K562 (cell line): ENCODE measurements around the gene MCL1. TPM values are rescaled to one million over a fixed set of nuclear protein-coding genes. Genes with fewer than 3 reads are reported as not detected.

Experiments
- BRD4 ChIP-seq: fragments of 200-600 bp; sonication (generic); IDR thresholded peaks from 2 replicates; pipeline ENCODE4 v1.6.1; 2017; ENCODE audit warnings: inconsistent platforms
- FOSL1 ChIP-seq: fragments of 200-800 bp; sonication (Bioruptor generic); conservative IDR thresholded peaks from 2 replicates; pipeline ENCODE4 v1.6.1; 2016; ENCODE audit warnings: missing genetic modification characterization, missing compliant biosample characterization
- ILK ChIP-seq: fragments of 450-650 bp; IDR thresholded peaks from 2 replicates; pipeline ENCODE4 v1.6.1; 2016; ENCODE audit warnings: missing genetic modification characterization, low read depth, mild to moderate bottlenecking, missing compliant biosample characterization, moderate library complexity, borderline replicate concordance
- MBD2 ChIP-seq: sonication (generic); IDR thresholded peaks from 2 replicates; pipeline ENCODE4 v1.6.1; 2016; ENCODE audit warnings: low read depth, borderline replicate concordance
- MEF2A ChIP-seq: IDR thresholded peaks from 2 replicates; pipeline ENCODE4 v1.6.1; 2011; ENCODE audit warnings: low read depth, mild to moderate bottlenecking, low read length, moderate library complexity; ENCODE audit not compliant: control insufficient read depth
- NELFE ChIP-seq: IDR thresholded peaks from 2 replicates; pipeline ENCODE4 v1.6.1; 2011; ENCODE audit warnings: mild to moderate bottlenecking; ENCODE audit not compliant: insufficient read depth, insufficient read length
- PTBP1 ChIP-seq: fragments of 200-400 bp; formaldehyde crosslinking; IDR thresholded peaks from 2 replicates; pipeline ENCODE4 v1.6.1; 2017; ENCODE audit warnings: low read depth, low read length
- SIN3A ChIP-seq, 2 experiments: fragments of 150-350 bp in 1 of 2; IDR thresholded peaks; 2 replicates each; pipeline ENCODE4 v1.6.1; 2011 to 2016; ENCODE audit warnings: borderline replicate concordance in 2 of 2, low read depth in 2 of 2, low read length in 2 of 2, mild to moderate bottlenecking in 2 of 2, moderate library complexity in 2 of 2; ENCODE audit not compliant: control insufficient read depth in 1 of 2
- SMAD3 ChIP-seq: fragments of 450-650 bp; formaldehyde crosslinking; conservative IDR thresholded peaks from 2 replicates; pipeline ENCODE4 v1.4.0; 2020; ENCODE audit warnings: mild to moderate bottlenecking
- SOX6 ChIP-seq: fragments of 450-650 bp; IDR thresholded peaks from 2 replicates; pipeline ENCODE4 v1.6.1; 2014; ENCODE audit warnings: mild to moderate bottlenecking
- SPI1 ChIP-seq: IDR thresholded peaks from 2 replicates; pipeline ENCODE4 v1.6.1; 2011; ENCODE audit warnings: low read depth, low read length, control low read depth, borderline replicate concordance
- STAG1 ChIP-seq: sonication (generic); formaldehyde crosslinking; IDR thresholded peaks from 2 replicates; pipeline ENCODE4 v1.5.0; 2020; ENCODE audit warnings: missing genetic modification reagents, borderline replicate concordance
- ZNF583 ChIP-seq: fragments of 250-450 bp; sonication (Bioruptor Pico); IDR thresholded peaks from 2 replicates; pipeline ENCODE4 v1.4.0; 2020
- ZNF589 ChIP-seq: fragments of 200-800 bp; sonication (Bioruptor generic); IDR thresholded peaks from 2 replicates; pipeline ENCODE4 v1.6.1; 2016; ENCODE audit warnings: low read depth, missing genetic modification characterization, missing compliant biosample characterization
- ZSCAN29 ChIP-seq: fragments of 450-650 bp; IDR thresholded peaks from 2 replicates; pipeline ENCODE4 v1.6.1; 2017
- polyA plus RNA-seq, 8 experiments: library from polyadenylated mRNA; depleted of rRNA in 4 of 8; stranded (reverse) in 5 of 8; unstranded in 3 of 8; fragments of >200 nt; fragmentation: Nextera tagmentation in 2 of 8; fragmentation: Illumina TruSeq in 1 of 8; extraction: Ambion mirVana in 2 of 8; extraction: Trizol in 1 of 8; gene quantifications; 2 replicates each; pipeline versions ENCODE4 v1.2.1 to v1.2.3, GENCODE V29; 2011 to 2014; ENCODE audit warnings: inconsistent platforms in 1 of 8, missing spikeins in 1 of 8
- total RNA-seq, 7 experiments: library from RNA; depleted of rRNA in 6 of 7; stranded (reverse); fragments of >200 nt in 6 of 7; fragmentation: Illumina TruSeq in 2 of 7; extraction: Trizol in 2 of 7; gene quantifications; 2 replicates each; pipeline versions ENCODE4 v1.2.1 to v1.2.3, GENCODE V29; 2011 to 2021; ENCODE audit warnings: low replicate concordance in 1 of 7
- TF ChIP-seq, protein P1 (sequence below): fragments of 150-350 bp; IDR thresholded peaks from 2 replicates; pipeline ENCODE4 v1.6.1; 2014; ENCODE audit warnings: low read depth, mild to moderate bottlenecking, low read length, borderline replicate concordance
- TF ChIP-seq, protein P2 (sequence below): fragments of 450-650 bp; IDR thresholded peaks from 2 replicates; pipeline ENCODE4 v1.6.1; 2016; ENCODE audit warnings: low read depth

MCL1 gene
- total and polyA plus RNA-seq, 9 of the 15 experiments (the other 6 are each of a cell fraction or from before 2014, with no cell fraction given) = 27.1 to 224 (median 138) TPM

DNA sequence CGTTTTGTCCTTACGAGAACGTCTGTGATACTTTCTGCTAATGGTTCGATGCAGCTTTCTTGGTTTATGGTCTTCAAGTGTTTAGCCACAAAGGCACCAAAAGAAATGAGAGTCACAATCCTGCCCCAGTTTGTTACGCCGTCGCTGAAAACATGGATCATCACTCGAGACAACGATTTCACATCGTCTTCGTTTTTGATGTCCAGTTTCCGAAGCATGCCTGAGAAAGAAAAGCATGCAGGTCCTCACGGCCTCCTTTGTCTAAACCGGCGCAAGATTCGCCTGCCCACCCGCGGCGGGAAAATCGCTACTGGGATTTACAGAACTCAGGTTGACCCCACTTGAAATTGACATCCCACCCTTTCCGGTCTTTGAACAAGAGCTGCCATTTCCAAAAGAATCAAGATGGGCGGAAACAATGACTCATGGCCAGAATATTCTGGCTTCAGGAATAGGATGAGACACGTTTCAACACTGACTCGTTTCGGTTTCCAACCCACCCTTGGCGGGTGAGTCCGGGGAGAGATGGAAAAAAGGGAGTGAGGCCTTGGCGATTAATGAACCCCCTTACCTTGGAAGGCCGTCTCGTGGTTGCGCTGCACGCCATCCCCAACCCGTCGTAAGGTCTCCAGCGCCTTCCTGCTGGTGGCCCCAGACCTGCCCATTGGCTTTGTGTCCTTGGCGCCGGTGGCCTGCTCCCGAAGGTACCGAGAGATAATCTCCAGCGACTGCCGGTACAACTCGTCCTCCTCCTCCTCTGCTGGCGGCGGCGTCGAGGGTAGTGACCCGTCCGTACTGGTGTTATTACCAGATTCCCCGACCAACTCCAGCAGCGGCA lies 919 bp downstream of the MCL1 start (continued):
- TF ChIP-seq NELFE (no peak), SPI1 (no peak), ZNF583 (no peak), ILK (no peak), BRD4 (peak; percentile 93), MBD2 (no peak), STAG1 (CRISPR knock-in tag) (no peak), SMAD3 (no peak), ZNF589 (CRISPR knock-in tag) (no peak), SOX6 (no peak), FOSL1 (tag) (peak; percentile 48), MEF2A (no peak), PTBP1 (no peak), SIN3A (IDR thresholded peaks at IDR 0.05; ENCODE audit: borderline replicate concordance in 2 of 2, control insufficient read depth in 1 of 2, low read depth in 2 of 2, low read length in 2 of 2) (peak in 1 of 2 experiments; percentile 11; a peak in 2 of 4 replicates), ZSCAN29 (0 out of 2 replicates have a peak, but pooled peaks have one; percentile 39)
- TF ChIP-seq, protein P1, sequence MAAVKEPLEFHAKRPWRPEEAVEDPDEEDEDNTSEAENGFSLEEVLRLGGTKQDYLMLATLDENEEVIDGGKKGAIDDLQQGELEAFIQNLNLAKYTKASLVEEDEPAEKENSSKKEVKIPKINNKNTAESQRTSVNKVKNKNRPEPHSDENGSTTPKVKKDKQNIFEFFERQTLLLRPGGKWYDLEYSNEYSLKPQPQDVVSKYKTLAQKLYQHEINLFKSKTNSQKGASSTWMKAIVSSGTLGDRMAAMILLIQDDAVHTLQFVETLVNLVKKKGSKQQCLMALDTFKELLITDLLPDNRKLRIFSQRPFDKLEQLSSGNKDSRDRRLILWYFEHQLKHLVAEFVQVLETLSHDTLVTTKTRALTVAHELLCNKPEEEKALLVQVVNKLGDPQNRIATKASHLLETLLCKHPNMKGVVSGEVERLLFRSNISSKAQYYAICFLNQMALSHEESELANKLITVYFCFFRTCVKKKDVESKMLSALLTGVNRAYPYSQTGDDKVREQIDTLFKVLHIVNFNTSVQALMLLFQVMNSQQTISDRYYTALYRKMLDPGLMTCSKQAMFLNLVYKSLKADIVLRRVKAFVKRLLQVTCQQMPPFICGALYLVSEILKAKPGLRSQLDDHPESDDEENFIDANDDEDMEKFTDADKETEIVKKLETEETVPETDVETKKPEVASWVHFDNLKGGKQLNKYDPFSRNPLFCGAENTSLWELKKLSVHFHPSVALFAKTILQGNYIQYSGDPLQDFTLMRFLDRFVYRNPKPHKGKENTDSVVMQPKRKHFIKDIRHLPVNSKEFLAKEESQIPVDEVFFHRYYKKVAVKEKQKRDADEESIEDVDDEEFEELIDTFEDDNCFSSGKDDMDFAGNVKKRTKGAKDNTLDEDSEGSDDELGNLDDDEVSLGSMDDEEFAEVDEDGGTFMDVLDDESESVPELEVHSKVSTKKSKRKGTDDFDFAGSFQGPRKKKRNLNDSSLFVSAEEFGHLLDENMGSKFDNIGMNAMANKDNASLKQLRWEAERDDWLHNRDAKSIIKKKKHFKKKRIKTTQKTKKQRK = no peak
- TF ChIP-seq, protein P2, sequence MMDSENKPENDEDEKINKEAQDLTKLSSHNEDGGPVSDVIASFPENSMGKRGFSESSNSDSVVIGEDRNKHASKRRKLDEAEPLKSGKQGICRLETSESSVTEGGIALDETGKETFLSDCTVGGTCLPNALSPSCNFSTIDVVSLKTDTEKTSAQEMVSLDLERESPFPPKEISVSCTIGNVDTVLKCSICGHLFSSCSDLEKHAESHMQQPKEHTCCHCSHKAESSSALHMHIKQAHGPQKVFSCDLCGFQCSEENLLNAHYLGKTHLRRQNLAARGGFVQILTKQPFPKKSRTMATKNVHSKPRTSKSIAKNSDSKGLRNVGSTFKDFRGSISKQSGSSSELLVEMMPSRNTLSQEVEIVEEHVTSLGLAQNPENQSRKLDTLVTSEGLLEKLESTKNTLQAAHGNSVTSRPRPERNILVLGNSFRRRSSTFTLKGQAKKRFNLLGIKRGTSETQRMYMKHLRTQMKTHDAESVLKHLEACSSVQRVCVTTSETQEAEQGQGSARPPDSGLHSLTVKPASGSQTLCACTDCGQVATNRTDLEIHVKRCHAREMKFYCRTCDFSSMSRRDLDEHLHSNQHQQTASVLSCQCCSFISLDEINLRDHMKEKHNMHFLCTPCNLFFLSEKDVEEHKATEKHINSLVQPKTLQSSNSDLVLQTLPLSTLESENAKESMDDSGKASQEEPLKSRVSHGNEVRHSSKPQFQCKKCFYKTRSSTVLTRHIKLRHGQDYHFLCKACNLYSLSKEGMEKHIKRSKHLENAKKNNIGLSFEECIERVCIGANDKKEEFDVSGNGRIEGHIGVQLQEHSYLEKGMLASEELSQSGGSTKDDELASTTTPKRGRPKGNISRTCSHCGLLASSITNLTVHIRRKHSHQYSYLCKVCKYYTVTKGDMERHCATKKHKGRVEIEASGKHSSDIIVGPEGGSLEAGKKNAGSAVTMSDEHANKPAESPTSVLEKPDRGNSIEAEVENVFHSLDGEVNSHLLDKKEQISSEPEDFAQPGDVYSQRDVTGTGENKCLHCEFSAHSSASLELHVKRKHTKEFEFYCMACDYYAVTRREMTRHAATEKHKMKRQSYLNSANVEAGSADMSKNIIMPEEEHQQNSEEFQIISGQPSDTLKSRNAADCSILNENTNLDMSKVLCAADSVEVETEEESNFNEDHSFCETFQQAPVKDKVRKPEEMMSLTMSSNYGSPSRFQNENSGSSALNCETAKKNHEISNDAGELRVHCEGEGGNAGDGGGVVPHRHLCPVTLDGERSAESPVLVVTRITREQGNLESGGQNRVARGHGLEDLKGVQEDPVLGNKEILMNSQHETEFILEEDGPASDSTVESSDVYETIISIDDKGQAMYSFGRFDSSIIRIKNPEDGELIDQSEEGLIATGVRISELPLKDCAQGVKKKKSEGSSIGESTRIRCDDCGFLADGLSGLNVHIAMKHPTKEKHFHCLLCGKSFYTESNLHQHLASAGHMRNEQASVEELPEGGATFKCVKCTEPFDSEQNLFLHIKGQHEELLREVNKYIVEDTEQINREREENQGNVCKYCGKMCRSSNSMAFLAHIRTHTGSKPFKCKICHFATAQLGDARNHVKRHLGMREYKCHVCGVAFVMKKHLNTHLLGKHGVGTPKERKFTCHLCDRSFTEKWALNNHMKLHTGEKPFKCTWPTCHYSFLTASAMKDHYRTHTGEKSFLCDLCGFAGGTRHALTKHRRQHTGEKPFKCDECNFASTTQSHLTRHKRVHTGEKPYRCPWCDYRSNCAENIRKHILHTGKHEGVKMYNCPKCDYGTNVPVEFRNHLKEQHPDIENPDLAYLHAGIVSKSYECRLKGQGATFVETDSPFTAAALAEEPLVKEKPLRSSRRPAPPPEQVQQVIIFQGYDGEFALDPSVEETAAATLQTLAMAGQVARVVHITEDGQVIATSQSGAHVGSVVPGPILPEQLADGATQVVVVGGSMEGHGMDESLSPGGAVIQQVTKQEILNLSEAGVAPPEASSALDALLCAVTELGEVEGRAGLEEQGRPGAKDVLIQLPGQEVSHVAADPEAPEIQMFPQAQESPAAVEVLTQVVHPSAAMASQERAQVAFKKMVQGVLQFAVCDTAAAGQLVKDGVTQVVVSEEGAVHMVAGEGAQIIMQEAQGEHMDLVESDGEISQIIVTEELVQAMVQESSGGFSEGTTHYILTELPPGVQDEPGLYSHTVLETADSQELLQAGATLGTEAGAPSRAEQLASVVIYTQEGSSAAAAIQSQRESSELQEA = no peak
